ENCODE measurements around the gene AFTPH.

AFTPH gene, protein sequence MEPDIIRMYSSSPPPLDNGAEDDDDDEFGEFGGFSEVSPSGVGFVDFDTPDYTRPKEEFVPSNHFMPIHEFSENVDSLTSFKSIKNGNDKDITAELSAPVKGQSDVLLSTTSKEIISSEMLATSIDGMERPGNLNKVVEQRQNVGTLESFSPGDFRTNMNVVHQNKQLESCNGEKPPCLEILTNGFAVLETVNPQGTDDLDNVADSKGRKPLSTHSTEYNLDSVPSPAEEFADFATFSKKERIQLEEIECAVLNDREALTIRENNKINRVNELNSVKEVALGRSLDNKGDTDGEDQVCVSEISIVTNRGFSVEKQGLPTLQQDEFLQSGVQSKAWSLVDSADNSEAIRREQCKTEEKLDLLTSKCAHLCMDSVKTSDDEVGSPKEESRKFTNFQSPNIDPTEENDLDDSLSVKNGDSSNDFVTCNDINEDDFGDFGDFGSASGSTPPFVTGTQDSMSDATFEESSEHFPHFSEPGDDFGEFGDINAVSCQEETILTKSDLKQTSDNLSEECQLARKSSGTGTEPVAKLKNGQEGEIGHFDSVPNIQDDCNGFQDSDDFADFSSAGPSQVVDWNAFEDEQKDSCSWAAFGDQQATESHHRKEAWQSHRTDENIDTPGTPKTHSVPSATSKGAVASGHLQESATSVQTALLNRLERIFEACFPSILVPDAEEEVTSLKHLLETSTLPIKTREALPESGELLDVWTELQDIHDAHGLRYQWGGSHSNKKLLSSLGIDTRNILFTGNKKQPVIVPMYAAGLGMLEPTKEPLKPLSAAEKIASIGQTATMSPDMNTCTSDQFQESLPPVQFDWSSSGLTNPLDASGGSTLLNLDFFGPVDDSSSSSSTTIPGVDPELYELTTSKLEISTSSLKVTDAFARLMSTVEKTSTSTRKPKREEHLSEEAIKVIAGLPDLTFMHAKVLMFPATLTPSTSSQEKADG

DNA sequence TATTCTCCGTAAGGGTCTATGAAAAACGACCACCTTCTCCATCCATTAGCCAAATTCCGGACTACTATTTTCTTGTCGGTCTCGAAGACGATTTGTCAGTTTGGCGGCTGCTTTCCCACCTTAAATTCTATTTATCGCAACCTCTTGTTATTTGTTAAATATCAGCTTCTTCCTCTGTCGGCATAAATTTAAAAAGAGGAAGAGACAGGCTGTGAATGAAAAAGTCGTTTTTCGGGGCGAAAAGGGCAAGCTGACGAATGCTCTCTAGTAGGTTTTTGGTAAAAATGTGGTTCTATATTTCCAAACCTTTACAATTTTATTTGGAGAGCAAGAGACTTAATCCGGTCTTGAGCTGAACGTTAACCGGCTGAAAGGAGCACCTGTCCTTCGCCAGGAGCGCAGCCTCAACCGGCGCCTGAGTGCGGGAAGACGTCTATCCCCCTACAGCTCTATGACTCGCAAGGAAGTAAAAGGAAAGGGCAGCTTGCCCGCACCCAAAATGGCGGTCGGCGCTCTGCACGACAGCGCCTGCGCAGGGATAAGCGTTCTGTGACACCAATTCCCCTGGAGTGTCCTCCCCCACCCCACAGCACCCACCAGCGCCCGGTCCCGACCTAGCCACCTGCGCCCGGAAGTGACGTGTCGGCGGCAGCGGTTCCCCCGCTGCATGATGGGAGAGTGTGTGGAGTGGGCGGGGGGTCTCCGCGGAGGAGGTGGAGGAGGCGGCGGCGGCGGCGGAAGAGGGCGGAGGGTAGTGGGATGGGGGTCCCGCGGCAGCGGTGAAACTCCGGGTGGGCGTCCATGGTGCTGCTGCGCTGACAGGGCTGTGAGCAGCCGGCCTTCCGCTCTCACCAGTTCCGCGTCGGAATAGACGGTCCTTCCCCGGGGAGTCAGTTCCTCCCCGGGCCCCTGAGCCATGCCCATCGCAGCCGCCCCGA is at the start of gene AFTPH:
AFTPH (plus strand) TSS at position 663 of the 938 bp plus-strand sequence. CDS start 27,147 bp downstream, outside the sequence.
- Histone ChIP-seq H3K36me3 (ENCODE audit: control insufficient read depth, insufficient read depth, low read length) (no peaks in the 10 kb centered on the region), H3K9me3 (ENCODE audit: control insufficient read depth, insufficient read depth, low read length) (no peaks in the 10 kb centered on the region), H3K27ac (ENCODE audit: low read depth, low read length) (peak within 1 kb of the TSS; percentile 83), H3K4me1 (ENCODE audit: control insufficient read depth, insufficient read depth, low read length) (peaks cover 9% of the 10 kb centered on the region; the same call in 1 of the 2 replicates), H3K4me3 (ENCODE audit: low read depth, low read length) (peak within 1 kb of the TSS; percentile 97), H3K27me3 (ENCODE audit: control insufficient read depth, insufficient read depth, low read length) (no peaks in the 10 kb centered on the region), H3K9ac (ENCODE audit: low read depth, low read length) (peak within 1 kb of the TSS; percentile 59)

DNA sequence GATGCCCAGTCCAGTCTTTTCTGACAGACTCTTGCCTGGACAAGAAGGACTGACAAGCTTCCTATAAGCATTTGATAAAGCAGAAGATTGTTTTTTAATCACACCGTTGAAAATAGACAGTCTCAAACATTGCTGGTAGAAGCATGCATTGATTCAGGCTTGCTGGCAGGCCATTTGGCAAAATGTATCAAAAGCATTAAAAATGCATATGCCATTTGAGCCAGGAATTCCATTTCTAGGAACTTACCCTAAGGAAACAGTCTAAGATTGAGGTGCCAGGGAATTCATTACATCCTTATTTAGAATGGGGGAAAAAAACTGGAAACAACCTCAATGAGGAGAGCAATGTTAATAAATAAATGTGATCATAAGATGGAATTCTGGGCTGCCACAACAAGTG is 49.5 kb upstream of the AFTPH start:
- Histone ChIP-seq H3K4me1 (ENCODE audit: control insufficient read depth, insufficient read depth, low read length) (peaks cover 14% of the 10 kb centered on the region), H3K9me3 (ENCODE audit: control insufficient read depth, insufficient read depth, low read length) (no peaks in the 10 kb centered on the region), H3K9ac (ENCODE audit: low read depth, low read length) (no peak overlapping the region), H3K4me3 (ENCODE audit: low read depth, low read length) (no peak overlapping the region), H3K27me3 (ENCODE audit: control insufficient read depth, insufficient read depth, low read length) (no peaks in the 10 kb centered on the region; the same call in 1 of the 2 replicates), H3K36me3 (ENCODE audit: control insufficient read depth, insufficient read depth, low read length) (no peaks in the 10 kb centered on the region), H3K27ac (ENCODE audit: low read depth, low read length) (peak overlapping the region; percentile 16)

DNA sequence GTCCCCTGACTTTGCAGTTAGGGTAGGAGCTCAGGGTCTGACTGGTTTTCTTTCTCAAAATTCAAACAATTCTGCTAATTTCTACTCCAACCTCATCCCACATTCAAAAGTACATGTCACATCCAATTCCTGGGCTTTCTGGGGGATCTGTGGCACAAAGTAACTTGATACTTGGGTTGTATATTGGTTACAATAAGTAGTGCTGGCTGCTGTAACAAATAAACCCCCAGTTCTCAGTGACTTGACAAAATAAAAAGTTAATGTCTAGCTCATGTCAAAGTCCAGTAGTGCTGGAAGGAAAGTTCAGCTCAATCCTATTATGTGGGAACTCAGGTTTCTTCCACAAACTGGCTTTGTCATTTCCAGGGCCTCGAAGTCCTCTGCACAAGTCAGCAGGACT is 47.1 kb upstream of the AFTPH start:
- H3K27me3 ChIP-seq (ENCODE audit: control insufficient read depth, insufficient read depth, low read length): no peaks in the 10 kb centered on the region; the same call in 1 of the 2 replicates
- no peak overlapping the region for H3K27ac ChIP-seq (ENCODE audit: low read depth, low read length)
- H3K9me3 ChIP-seq (ENCODE audit: control insufficient read depth, insufficient read depth, low read length): no peaks in the 10 kb centered on the region
- H3K4me1 ChIP-seq (ENCODE audit: control insufficient read depth, insufficient read depth, low read length): peaks cover 7% of the 10 kb centered on the region
- H3K36me3 ChIP-seq (ENCODE audit: control insufficient read depth, insufficient read depth, low read length): no peaks in the 10 kb centered on the region
- H3K9ac ChIP-seq (ENCODE audit: low read depth, low read length): no peak overlapping the region
- H3K4me3 ChIP-seq (ENCODE audit: low read depth, low read length): no peak overlapping the region

DNA sequence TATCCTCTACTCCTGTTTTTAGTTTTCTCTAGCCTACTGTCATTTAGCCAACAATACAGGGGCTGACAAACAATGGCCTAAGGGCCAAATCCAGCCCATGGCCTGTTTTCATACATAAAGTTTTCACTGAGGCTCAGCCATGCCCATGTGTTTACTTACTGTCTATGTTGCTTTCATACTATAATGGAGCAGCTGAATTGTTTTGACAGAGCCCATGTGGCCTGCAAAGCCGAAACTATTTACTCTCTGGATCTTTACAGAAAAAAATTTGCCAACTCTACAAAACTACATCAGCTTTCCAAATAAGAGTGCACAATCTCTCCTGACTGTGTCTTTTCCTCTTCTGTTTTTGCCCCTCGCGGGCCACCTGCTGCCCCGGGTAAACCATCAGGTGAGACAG is 46.1 kb upstream of the AFTPH start:
- H3K9me3 ChIP-seq (ENCODE audit: control insufficient read depth, insufficient read depth, low read length): no peaks in the 10 kb centered on the region
- H3K4me1 ChIP-seq (ENCODE audit: control insufficient read depth, insufficient read depth, low read length): peaks cover 7% of the 10 kb centered on the region
- no peak overlapping the region for H3K27ac ChIP-seq (ENCODE audit: low read depth, low read length)
- no peaks in the 10 kb centered on the region for H3K36me3 ChIP-seq (ENCODE audit: control insufficient read depth, insufficient read depth, low read length)
- no peaks in the 10 kb centered on the region; the same call in 1 of the 2 replicates for H3K27me3 ChIP-seq (ENCODE audit: control insufficient read depth, insufficient read depth, low read length)
- no peak overlapping the region for H3K9ac ChIP-seq (ENCODE audit: low read depth, low read length)
- H3K4me3 ChIP-seq (ENCODE audit: low read depth, low read length): no peak overlapping the region

DNA sequence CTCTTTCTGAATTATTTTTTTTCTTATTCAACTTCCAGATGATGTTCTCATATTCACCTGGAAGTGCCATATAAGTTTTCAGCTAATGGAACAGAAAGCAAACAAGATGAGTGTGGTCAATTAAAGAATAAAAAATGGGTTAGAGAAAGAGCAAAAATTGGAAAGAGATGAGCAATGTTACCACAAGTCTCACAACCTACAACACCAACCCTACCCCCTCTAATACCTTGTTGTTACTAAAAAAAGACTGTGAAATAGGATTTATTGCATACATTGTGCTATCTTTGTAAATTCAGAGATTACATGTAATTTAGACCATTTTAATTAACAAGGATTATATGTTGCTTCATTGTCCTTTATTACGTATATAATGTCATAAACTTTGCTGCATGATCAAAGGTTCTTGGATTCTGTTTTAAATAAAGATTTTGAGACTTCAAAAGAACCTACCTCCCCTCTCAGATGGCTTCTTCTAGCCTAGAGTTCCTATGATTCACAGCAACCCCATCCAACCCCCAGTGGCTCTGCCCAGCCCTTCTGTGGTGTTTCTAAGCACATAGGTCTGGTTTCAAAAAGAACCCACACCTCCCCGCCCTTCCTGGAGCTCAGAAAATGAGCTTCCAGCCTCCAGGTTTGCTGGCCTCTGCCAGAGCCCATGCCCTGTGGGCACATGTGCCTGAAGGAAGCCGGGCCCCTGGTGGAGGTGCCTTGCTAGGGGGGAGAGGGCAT is 45.5 kb upstream of the AFTPH start:
- Histone ChIP-seq H3K36me3 (ENCODE audit: control insufficient read depth, insufficient read depth, low read length) (no peaks in the 10 kb centered on the region), H3K9ac (ENCODE audit: low read depth, low read length) (no peak overlapping the region), H3K9me3 (ENCODE audit: control insufficient read depth, insufficient read depth, low read length) (no peaks in the 10 kb centered on the region), H3K4me1 (ENCODE audit: control insufficient read depth, insufficient read depth, low read length) (peaks cover 7% of the 10 kb centered on the region), H3K27me3 (ENCODE audit: control insufficient read depth, insufficient read depth, low read length) (no peaks in the 10 kb centered on the region; the same call in 1 of the 2 replicates), H3K27ac (ENCODE audit: low read depth, low read length) (no peak overlapping the region), H3K4me3 (ENCODE audit: low read depth, low read length) (no peak overlapping the region)

DNA sequence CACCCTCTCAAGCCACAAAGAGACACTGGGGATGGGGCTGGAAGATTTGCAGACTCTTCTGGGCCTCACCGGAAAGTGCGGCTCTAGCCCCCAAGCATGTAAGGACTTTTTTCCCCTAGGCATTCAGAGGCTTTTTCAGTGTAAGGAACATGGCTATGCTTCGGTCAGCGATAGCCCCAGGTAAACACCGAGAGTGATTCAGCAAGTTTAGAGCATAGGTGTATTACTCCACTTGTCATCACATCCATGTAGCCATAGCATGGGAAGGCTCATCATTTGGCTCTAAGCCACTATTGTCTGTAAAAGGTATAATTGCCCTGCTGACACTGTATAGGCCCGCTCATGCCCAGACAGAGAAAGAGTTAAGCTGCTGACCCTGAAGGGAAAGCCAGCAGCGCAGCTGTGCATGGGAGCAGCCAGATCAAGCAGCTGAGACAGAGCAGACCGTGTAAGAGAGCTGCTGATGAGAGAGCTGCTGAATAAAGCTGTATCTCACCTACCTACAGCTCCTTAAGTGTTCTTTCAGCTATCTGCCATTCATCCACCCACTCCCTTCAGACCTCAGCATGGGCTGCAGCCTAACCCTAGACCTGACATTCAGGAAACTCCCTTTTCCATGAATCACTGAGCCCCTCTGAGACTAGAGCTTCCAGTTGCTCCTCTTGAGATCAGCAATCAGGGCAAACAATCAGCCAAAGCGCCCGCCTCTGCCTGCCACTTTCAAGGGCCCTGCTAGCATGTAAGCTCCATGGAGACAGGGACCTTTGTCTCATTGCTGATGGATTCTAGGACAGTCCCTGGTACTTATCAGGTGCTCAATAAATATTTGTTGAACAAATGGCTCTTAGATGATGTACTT is 44.6 kb upstream of the AFTPH start:
- Histone ChIP-seq H3K4me3 (ENCODE audit: low read depth, low read length) (no peak overlapping the region), H3K27me3 (ENCODE audit: control insufficient read depth, insufficient read depth, low read length) (no peaks in the 10 kb centered on the region), H3K9ac (ENCODE audit: low read depth, low read length) (no peak overlapping the region), H3K27ac (ENCODE audit: low read depth, low read length) (no peak overlapping the region), H3K36me3 (ENCODE audit: control insufficient read depth, insufficient read depth, low read length) (no peaks in the 10 kb centered on the region), H3K9me3 (ENCODE audit: control insufficient read depth, insufficient read depth, low read length) (no peaks in the 10 kb centered on the region), H3K4me1 (ENCODE audit: control insufficient read depth, insufficient read depth, low read length) (peaks cover under 1% of the 10 kb centered on the region; the same call in 1 of the 2 replicates)

DNA sequence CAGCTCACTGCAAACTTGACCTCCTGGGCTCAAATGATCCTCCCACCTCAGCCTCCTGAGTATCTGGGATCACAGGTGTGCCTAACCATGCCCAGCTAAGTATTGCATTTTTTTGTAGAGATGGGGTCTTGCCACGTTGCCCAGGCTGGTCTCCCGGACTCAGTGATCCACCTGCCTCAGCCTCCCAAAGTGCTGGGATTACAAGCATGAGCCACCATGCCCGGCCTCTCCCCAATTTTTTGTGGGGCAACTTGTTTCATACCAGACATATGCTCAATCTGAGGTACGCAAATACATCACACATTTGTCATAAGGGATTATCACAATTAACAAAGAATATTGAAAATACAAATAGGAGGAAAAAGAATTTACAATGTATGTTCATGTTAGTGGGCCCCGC is 42.5 kb upstream of the AFTPH start:
- Histone ChIP-seq H3K4me3 (ENCODE audit: low read depth, low read length) (no peak overlapping the region), H3K27me3 (ENCODE audit: control insufficient read depth, insufficient read depth, low read length) (no peaks in the 10 kb centered on the region), H3K9me3 (ENCODE audit: control insufficient read depth, insufficient read depth, low read length) (no peaks in the 10 kb centered on the region), H3K27ac (ENCODE audit: low read depth, low read length) (no peak overlapping the region), H3K9ac (ENCODE audit: low read depth, low read length) (no peak overlapping the region), H3K4me1 (ENCODE audit: control insufficient read depth, insufficient read depth, low read length) (no peaks in the 10 kb centered on the region), H3K36me3 (ENCODE audit: control insufficient read depth, insufficient read depth, low read length) (no peaks in the 10 kb centered on the region)

DNA sequence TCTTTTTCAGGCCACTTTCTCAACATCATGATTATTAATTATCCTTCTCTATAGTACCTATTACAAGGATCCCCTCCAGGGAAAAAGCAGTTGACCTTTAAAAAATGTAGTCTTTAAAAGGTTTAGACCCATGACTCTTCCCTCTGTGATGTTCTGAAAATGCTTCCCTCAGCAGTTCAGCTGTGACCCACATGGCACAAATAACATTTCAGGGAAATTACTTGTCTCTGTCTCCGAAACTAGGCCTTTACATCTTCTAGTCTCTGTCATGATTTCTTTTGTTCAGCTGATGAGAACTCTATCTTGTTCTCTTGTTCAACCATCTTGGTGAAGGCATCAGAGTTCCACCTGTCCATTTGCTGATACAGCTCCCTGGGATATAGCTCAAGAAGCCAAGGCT is 41.9 kb upstream of the AFTPH start:
- H3K4me1 ChIP-seq (ENCODE audit: control insufficient read depth, insufficient read depth, low read length): no peaks in the 10 kb centered on the region
- H3K27me3 ChIP-seq (ENCODE audit: control insufficient read depth, insufficient read depth, low read length): no peaks in the 10 kb centered on the region
- H3K9ac ChIP-seq (ENCODE audit: low read depth, low read length): no peak overlapping the region
- no peaks in the 10 kb centered on the region for H3K36me3 ChIP-seq (ENCODE audit: control insufficient read depth, insufficient read depth, low read length)
- H3K27ac ChIP-seq (ENCODE audit: low read depth, low read length): no peak overlapping the region
- H3K4me3 ChIP-seq (ENCODE audit: low read depth, low read length): no peak overlapping the region
- no peaks in the 10 kb centered on the region for H3K9me3 ChIP-seq (ENCODE audit: control insufficient read depth, insufficient read depth, low read length)

DNA sequence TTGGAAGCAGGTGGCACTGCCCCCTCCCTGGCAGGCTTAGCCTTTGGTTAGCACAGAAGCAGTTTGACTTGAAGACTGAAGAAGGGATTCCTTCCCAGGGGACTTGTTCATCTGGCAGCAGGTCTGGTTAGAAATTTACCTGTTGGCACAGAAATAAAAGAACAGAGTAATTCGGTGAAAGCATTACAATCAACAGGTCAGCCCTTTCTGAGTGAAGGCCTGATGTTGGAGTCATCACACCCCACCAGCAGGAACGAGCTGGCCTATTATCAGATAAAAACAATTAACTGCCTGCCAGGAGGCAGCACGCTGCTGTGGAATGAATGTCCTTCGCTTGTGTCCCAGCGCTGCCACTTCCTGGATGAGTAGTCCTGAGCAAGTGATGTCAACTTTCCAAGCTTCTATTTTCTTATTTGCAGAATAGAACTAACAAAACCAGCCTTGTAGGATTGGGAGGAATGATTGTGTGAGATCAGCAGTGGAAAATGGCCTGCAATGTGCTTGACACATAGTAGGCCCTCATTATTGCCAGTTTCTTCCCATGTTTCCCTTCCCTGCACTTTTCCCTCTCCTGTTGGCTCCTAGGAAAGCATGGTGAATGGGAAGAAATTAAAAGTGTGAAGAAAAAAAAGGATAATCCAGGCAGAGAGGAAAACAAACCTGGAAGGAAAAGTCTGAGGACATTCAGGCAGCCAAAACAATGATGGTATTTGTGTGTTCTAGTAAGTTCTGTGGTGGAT is 41.2 kb upstream of the AFTPH start:
- Histone ChIP-seq H3K9ac (ENCODE audit: low read depth, low read length) (no peak overlapping the region), H3K27ac (ENCODE audit: low read depth, low read length) (no peak overlapping the region), H3K4me1 (ENCODE audit: control insufficient read depth, insufficient read depth, low read length) (no peaks in the 10 kb centered on the region), H3K27me3 (ENCODE audit: control insufficient read depth, insufficient read depth, low read length) (no peaks in the 10 kb centered on the region), H3K36me3 (ENCODE audit: control insufficient read depth, insufficient read depth, low read length) (no peaks in the 10 kb centered on the region), H3K9me3 (ENCODE audit: control insufficient read depth, insufficient read depth, low read length) (no peaks in the 10 kb centered on the region), H3K4me3 (ENCODE audit: low read depth, low read length) (no peak overlapping the region)
